Ishikawa (cell line): ENCODE data around the gene CPSF6.

Source experiments
- CREB1 ChIP-seq: IDR thresholded peaks from 2 replicates; pipeline ENCODE4 v1.6.1; 2012; ENCODE audit warnings: low read depth
- EP300 ChIP-seq: IDR thresholded peaks from 2 replicates; pipeline ENCODE4 v1.6.1; 2012; ENCODE audit warnings: borderline replicate concordance
- MAX ChIP-seq: IDR thresholded peaks from 2 replicates; pipeline ENCODE4 v1.6.1; 2012
- RAD21 ChIP-seq: IDR thresholded peaks from 2 replicates; pipeline ENCODE4 v1.6.1; 2012; ENCODE audit warnings: low read depth
- REST ChIP-seq: IDR thresholded peaks from 2 replicates; pipeline ENCODE4 v1.6.1; 2012; ENCODE audit warnings: low read depth, mild to moderate bottlenecking
- TCF12 ChIP-seq: IDR thresholded peaks from 2 replicates; pipeline ENCODE4 v1.6.1; 2012; ENCODE audit warnings: low read depth
- USF1 ChIP-seq: IDR thresholded peaks from 2 replicates; pipeline ENCODE4 v1.6.1; 2012
- YY1 ChIP-seq: IDR thresholded peaks from 2 replicates; pipeline ENCODE4 v1.6.1; 2012; ENCODE audit warnings: low read depth
- ZBTB7A ChIP-seq: IDR thresholded peaks from 2 replicates; pipeline ENCODE4 v1.6.1; 2012; ENCODE audit warnings: low read depth

GRCh38 chr12:69240631-69240995 lies 1.2 kb downstream of the CPSF6 start:
- no peak for TF ChIP-seq RAD21
- TF ChIP-seq EP300: no peak
- TF ChIP-seq CREB1: no peak
- no peak for TF ChIP-seq USF1
- no peak for TF ChIP-seq REST
- TF ChIP-seq YY1: no peak
- no peak for TF ChIP-seq ZBTB7A
- TF ChIP-seq TCF12: no peak
- TF ChIP-seq MAX: no peak
